NCI-H2081 treated with DMSO at 0.1 percent for 48 hours (cell line): Measurements from ENCODE around the gene TGM3.

Experiments used
- DNase-seq: peaks from one replicate; lab custom pipeline; 2025; lab: John Stamatoyannopoulos, UW

Gene TGM3

DNA sequence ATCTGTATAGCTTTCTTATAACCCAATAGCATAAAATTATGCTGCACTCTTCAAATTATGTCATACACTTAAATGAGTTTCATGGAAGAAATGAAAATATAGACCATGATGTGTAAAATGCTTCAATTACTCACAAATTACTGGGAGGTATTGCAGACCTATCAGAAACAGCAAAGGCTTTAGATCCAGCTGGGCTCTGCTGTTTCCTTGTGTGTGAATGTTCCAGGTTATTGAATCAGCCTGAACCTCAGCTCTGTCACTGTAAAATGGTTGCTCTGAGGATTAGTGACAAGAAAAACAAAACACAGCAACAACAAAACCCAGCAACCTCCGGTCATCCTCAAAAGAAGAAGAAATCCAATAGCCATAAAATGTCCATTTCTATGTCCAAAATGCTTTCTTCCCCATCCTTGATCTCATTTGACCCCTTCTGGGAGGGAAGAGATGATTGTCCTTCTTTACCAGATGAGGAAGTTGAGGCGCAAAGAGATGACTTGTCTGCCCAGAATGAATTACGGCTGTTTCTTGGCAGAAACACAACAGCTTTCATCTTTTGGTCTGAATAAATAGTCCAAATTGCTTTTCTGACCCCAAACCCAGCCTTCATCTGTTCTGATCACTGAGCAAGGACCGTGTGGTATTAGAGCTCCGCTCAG lies 42.7 kb downstream of the TGM3 start:
- no peak for DNase-seq

DNA sequence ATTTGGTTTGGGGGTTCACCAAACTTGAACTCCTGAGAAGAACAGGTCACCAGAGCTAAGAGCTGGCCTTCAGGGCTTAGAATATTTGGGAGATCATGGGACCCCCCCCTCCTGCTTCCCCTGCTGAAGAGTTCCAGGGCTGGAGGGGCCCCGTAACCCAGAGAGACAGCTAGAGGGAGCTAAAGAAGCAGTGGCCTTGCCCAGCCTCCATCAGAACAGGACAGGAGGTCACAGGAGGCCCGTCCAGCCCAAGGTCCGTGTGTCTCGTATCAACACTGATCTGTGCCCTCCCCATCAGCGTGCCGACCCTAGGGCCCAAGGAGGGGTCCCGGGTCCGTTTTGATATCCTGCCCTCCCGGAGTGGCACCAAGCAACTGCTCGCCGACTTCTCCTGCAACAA lies 44.3 kb downstream of the TGM3 start:
- no peak for DNase-seq

DNA sequence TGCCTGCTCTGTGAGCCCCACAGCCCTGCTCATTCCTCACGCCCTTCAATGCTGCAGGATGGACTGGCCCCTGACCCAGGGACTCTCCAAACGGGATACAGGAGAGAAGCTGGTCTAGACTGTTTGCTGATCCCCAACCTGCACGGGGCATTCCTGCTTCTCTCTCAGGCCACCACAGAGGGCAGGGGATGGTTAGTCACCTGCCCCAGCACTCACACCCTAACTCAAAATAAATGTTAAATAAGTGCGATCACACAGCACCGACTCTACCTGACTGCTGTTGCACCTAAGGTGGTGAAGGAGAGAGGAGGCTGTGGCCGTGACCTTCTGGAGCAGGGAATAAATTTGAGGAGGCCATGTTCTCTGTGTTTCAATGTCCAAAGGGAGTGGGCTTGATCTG lies 45.0 kb downstream of the TGM3 start:
- no peak for DNase-seq

DNA sequence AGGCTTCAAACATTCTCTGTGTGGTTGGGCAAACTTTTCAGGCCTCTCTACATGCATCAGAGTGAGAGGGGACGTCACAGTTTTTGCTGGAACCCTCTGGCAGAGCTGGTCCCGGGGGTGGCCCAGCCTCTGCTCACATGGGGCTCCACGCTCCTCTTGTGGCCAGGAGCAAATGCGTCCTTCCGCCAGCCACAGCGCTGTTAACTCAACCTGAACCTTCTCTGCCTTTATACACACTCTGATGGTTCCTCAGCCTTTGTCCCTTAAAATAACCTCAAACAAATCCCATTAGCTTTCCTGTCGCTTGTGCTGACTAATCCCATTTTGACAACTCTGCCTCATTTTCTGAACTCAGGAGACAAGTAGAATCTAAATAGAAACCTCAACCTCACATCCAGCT lies 45.5 kb downstream of the TGM3 start:
- no peak for DNase-seq

DNA sequence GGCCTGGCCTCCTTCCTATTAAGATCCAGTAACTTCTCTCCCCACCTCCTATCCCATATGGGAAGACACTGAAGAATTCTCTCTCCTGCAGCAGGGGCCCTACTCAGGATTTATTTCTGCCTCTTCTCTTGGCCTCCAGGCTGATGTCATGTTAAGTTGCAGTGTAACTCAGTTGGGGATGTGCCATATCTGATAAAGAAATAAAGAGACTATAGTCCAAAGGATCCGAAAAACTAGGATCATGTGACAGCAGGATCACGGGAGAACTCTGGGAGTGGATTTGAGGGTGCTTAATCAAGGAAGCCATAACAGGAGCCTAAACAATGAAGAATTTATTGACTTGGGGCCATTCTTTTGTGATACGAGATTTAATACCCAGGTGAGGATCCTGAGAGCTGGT lies 46.4 kb downstream of the TGM3 start:
- no peak for DNase-seq

DNA sequence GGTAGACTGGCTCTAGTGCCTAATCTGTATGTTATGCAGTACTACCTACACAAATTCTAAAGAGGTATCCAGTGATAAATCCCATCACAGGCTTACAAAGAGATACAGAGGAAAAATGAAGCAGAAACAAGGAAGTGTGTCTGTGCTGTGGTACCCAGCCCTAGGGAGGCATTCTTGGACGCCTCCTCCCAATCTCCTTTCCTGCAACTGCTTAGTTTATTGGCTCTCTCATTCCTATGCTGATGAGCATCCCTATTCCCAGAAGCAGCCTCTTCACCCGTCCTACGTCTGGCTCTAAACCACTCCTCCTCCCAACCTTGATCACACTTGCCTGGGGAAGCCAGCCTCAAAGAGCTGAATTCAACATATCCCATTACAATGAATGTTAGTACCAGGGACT lies 50.4 kb downstream of the TGM3 start:
- DNase-seq, result no peak

DNA sequence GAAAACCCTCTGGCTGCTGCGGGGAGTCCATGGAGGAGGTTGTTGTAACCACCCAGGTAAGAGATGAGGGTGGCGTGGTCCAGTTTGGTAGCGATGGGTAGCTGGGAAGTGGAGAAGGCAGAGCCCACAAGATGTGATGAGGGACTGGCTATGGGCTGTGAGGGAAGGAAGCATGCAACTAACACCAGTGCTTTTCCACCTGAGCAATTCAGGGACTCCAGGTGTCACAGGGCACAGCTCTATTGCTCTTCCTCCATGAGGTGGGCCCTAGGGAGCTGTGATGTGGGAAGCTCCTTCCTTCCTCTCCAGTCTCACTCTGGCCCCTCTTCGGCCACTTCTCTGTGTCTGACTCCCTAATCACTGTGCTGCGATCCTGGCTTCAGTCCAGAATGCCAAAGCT lies 52.5 kb downstream of the TGM3 start:
- DNase-seq, result no peak

DNA sequence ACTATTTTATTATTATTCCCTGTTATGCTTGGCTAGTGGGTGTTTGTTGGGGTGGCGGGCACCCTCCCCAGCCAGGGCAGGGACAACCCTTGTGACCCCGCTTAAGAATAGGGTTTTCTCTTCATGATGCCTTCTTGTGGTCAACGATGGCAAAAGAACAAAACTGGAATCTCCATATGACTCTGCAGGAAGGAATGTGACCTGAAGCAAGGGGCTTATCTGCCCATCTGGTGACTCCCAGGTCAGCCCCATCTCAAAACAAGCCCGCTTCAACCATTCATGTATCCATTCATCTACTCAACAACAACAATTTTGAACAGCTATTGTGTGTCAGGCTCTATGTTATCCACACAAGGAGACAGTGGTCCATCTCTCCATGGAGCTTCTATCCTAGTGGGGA lies 54.0 kb downstream of the TGM3 start:
- DNase-seq, result no peak

DNA sequence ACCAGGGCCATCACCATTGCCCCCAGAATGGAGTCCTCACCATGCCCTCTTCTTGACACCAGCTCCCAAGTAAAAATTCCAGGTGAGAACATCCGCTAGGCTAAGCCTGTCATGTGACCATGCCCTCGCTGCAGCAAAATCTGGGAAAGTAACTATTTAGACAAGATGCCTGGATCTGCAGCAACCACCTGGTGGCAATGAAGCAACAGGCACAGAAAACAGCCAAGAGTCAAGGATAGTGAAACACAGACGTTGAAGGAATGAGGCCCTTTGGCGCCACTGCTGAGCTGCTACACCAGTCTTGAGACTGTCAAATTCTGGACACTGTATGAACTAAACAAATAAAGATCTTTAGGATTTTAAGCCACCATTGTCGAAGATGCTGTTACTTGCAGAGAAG lies 54.8 kb downstream of the TGM3 start:
- no peak for DNase-seq

DNA sequence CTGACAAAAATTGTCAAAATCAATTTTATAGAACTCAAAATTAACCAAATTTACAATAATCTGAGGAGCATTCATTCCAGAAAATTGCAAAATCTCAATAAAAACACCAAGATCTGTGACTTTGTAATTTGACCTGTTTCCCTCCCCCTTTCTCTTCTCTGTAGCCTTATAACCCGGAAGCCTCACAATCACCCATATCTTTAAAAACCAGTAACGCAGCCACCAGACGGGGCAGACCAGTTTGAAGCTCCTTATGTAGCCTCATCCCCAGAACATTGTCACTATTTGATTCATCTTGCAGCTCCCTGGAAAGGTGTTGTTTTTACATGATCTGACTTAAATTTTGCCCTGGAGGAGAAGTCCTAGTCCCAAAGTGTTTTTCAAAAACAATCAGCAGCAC lies 57.4 kb downstream of the TGM3 start:
- DNase-seq, result no peak

DNA sequence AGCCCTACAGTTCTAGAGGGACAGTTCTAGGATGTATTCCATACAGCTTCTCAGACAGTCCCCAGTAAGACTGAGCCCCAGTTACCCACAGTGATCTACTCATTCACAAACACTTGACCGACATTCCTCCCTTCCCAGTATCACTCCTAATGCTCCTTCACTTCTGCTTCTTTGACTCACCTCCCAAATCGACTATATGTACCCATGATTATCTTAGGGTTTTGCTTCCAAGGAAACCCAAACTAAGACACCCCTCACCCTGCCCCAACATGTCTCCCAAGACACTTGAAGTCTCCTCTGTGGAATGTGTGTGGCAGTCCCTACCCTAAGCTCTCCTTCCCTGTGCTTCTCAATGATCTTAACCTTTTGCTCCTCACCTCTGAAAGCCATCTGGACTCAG lies 61.3 kb downstream of the TGM3 start:
- no peak for DNase-seq

DNA sequence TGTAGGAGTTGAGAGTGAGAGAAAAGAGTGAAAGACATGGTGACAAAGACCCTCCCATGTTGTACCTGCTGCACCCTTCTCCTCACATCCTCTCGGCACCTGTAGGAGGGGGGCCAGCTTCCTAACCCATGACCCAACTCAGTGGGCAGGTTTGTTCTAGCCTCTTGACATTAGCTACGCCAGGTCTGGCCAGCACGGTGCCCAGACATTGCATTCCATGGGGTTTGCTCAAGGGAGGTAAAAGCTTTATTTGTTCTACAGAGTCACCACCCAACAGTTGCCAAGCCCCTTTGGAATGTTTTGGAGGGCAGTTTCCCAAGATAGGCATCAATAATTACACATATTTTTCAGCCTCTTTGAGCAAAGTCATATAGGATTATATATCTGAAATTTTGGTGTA lies 62.2 kb downstream of the TGM3 start:
- DNase-seq, result no peak

DNA sequence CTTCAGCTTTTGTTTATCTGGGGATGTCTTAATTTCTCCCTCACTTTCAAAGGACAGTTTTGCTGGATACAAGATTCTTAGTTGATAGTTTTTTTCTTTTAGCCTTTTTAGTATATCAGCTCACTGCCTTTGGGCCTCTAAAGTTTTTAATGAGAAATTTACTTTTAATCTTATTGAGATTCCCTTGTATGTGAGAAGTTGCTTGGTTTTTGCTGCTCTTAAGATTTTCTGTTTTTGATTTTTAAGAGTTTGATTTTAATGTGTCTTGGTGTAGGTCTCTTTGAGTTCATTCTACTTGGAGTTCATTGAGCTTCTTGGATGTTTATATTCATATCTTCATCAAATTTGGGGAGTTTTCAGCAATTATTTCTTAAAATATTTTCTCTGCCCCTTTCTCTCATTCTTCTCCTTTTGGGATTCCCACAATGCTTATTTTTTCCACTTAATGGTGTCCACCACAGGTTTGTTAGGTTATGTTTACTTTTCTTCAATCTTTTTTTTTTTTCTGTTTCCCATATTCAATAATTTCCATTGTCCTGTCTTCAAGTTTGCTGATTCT lies 65.3 kb downstream of the TGM3 start:
- DNase-seq, result no peak

DNA sequence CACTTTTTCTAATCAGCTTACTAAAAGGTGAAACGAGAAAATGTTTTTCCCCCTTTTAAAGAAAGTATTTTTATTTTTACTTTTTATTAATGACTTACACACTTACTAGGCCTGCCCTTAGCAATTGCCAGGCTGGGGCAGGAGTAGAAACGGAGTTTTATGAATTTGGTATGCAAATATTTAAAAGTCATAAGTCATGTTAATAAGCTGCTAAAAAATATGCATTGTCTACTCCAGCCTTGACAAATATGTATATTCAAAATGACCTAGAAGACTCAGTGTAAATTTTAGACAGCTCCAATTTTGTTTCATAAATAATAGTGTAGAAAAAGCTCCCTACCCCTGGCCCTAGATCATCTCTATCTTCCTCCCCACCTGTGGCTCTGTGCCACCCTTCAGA lies 67.4 kb downstream of the TGM3 start:
- DNase-seq, result no peak

DNA sequence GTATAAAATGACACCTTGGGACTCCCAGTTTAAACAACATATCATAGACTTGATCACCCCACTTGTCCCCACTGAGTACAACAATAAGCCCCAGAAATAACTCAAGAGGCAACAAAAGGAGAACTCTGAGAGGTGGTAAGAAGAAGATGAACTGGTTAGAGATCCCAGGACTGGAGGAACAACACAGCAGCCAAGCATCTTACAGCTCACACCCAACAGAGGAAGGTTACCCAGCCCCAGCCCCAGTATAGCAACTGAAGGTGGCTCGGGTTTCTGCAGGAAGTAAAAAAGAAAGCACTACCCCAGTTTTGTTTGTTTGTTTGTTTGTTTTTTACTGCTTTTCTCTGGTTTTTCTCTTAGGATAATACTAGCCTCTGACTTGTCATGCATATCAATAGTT lies 67.8 kb downstream of the TGM3 start:
- DNase-seq, result no peak

DNA sequence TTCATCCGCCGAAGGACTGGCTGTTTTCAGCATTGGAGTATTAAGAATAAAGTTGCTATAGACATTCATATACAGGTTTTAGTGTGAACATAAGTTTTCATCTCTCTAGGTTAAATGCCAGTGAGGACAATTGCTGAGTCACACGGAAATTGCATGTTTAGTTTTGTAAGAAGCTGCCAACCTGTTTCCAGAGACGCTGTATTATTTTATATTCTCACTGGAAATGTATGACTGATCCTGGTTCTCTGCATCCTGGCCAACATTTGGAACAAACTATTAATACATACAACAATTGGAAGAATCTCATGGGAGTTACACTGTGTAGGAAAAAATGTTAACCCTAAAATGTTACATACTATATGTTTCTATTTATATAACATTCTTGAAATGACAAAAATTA lies 68.2 kb downstream of the TGM3 start:
- no peak for DNase-seq

DNA sequence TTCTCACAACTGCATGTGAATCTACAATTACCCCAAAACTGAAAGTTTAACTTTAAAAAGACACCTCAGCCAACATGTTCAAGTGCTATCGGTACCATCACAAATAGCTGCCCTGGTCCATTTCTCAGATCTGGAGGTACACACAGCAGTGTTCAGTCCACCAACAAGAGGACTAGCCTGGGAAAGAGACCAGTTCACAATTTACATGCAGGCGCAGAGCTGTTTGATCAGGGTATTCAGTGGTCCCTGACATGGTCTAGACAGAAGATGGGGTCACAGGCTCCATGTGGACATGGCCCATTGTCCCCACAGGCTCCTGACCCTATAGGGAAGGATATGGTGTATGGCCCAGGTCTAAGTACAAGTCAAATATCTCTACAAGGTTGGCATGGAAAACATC lies 69.3 kb downstream of the TGM3 start:
- no peak for DNase-seq

DNA sequence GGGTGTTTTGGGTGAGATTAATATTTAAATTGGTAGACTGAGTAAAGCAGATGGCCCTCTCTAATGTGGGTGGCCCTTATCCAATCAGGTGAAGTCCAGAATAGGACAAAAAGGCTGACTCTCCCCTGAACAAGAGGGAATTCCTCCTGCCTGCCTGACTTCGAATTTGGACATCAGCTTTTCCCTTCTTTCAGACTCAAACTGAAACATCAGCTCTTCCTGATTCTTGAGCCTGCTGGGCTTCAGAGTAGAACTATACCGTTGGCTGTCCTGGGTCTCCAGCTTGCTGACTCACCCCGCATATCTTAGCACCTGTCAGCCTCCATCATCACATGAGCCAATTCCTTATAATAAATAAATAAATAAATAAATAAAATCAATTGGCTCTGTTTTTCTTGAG lies 69.9 kb downstream of the TGM3 start:
- no peak for DNase-seq

DNA sequence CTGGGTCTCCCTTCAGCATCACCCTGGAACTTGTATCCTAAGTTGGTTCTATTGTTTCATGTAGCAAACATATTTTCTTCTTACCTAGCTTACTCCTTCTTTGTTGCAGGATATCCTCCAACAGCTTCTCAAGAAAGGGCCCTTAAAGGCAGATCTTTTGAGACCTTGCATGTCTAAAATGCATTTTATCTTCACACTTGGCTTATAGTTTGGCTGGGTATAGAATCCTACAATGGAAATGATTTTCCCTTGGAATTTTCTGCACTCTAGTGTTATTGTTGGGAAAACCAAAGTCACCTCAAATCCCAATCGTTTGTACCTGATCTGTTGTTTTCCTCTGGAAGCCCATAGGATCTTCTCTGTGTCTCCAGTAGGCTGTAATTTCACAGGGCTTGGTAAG lies 72.8 kb downstream of the TGM3 start:
- no peak for DNase-seq

DNA sequence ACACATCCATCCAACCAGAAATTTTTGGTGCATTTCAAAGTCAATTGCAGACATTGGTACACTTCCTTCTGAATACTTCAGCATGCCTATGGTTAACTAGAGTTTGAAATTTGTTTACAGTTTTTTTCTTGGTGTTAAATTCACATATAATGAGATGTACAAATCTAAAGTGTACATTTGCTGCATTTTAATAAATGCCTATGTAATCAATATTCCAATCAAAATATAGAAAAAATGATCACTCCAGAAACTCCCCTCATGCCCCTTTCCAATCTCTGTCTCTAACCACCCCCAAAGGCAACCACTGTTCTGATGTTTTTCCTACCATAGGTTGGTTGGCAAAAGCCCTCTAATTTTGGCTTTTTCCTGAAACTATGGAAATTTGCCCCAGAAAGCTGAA lies 77.3 kb downstream of the TGM3 start:
- no peak for DNase-seq

DNA sequence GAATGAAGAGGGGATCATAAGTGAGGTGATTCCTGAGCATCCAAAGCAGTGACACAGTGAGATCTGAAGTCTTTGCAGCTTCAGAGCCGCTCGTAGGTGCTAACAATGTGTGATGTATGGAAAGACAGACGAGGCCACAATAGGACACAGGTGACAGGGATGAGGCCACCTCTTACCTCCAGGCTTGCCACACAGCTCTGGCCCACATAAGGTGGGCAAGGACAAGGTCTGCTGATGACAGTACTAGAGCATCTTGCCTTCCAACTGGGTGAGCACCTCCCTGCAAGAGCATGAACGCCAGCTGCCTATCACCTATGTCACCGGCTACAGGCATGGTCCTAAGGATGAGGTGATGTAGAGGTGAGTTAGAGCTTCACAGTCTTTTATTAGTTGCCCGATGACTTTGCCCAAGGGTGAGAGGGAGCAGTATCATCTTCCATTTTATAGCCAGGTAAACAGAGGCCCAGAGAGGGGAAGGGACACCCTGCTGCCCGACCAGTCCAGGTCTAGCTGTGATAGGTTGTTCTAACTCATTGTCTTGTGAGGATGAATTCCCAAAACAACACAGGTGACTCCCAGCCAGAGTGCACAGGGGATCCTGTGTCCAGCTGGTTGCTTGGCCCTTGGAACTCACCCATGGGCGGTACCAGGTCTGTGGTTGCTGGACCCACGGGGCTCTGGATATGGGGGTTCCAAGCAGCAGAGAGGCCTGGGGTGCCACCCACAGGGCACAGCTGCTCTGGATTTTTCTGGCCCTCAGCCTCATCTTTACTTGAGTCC lies 78.7 kb downstream of the TGM3 start:
- DNase-seq, result no peak

DNA sequence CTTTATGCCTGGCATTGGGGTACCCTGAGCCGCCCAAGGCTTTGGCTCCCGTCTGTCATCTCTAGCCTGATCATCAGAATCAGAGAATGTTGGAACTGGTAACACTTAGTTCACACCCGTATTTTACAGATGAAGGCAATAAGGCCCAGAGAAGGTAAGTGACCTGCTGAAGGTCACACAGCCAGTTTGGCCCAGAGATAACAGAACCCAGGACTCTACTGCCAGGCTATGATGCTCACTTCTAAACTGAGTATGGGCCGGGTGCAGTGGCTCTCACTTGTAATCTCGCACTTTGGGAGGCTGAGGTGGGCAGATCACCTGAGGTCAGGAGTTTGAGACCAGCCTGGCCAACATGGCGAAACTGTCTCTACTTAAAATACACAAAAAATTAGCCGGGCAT lies 83.1 kb downstream of the TGM3 start:
- DNase-seq, result no peak

DNA sequence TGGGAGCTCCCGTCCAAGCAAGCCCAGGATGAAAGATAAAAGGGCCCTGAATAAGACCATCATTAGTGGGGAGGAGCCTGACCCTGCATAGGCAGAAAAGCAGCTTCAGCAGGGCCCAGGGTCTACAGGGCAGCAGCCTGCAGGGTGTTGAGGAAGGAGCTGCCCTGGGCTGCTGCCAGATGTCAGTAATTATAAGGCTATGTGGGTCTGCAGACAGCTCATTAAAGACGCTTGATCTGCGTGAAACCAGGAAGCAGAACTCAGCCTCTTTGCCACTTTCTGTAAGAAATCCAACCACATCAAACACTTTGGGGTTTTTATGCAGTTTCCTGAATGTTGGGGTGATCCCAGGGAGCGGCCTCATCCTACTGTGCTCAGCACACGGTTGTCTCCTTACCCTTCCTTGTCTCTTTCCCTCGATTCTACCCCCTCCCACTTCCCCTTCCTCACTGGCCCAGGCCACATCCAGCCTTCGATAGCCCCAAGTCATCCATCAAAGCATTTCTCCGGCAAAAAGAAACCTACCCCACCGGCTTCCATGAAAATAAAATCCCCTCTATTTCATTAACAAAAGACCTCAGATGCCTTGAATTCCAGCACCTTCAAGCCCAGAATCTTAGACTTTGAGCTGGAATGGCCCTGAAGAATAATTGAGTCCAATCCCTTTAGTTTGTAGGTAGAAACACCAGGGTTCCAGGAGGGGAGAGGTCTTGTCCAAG lies 83.9 kb downstream of the TGM3 start:
- DNase-seq, result no peak
